Stimulated activated CD8-positive, alpha-beta memory T cell treated with anti-CD3 and anti-CD28 coated beads, Interleukin-12 subunit alpha, Interleukin-12 subunit beta, amount 100 ng/mL, for 4 hours (primary cell): ENCODE measurements around the gene SPRY4.
"Not testable (repeated sequence)": the region's sequence is repeated elsewhere in the genome, so short reads cannot be mapped to it uniquely, and the experiment has no call there.

Experiments
- DNase-seq: peaks from one replicate; pipeline ENCODE4 v3.0.0-alpha.2; 2020; ENCODE audit warnings: low read depth

The SPRY4 gene

GRCh38 chr5:142292808-142293207, 32.0 kb downstream of the SPRY4 start:
- DNase-seq, result no peak

- DNase-seq, result no peak
Observed at GRCh38 chr5:142292249-142292648, 32.6 kb downstream of the SPRY4 start.

- DNase-seq, result no peak
Observed at GRCh38 chr5:142290577-142291299, 34.1 kb downstream of the SPRY4 start.

- DNase-seq, result no peak
Observed at GRCh38 chr5:142289708-142290576, 34.9 kb downstream of the SPRY4 start.

DNA sequence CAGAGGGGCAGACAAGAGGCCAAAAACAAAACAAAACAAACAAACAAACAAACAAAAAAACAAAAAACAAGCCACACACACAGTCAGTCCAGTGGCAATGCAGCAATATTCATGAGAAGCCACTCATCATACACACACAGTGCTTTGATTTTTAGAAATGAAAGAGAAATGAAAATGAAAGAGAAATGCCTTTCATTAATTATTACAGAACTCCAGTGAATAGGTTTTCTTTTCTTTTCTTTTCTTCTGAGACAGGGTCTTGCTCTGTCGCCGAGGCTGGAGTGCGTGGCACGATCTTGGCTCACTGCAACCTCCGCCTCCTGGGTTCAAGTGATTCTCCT, 36.9 kb downstream of the SPRY4 start:
- no peak for DNase-seq

GRCh38 chr5:142287096-142287972, 37.5 kb downstream of the SPRY4 start:
- no peak for DNase-seq

- DNase-seq, result no peak
Observed at GRCh38 chr5:142286111-142286510, 38.7 kb downstream of the SPRY4 start.

- DNase-seq, result no peak
Observed at GRCh38 chr5:142283304-142283703, 41.5 kb downstream of the SPRY4 start.

DNA sequence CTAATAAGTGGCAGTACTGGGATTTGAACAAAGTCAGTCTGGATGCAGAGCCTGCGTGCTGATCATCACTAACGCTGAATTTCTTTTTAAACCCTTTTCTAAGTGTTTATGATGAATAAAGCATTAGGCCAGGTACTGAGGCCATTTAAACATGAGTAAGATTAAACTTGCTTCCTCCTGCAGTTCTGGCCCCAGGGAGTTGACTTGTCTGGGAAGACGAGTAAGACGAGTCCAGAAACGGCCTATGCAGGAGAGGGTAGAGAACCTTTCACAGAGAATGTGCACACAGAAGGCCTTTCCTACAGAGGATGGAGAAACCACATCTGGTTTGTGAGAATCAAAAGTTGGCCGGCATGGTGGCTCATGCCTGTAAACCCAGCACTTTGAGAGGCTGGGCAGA, 42.9 kb downstream of the SPRY4 start:
- no peak for DNase-seq

- no peak for DNase-seq
Observed at GRCh38 chr5:142281008-142281367, 43.8 kb downstream of the SPRY4 start.

DNA sequence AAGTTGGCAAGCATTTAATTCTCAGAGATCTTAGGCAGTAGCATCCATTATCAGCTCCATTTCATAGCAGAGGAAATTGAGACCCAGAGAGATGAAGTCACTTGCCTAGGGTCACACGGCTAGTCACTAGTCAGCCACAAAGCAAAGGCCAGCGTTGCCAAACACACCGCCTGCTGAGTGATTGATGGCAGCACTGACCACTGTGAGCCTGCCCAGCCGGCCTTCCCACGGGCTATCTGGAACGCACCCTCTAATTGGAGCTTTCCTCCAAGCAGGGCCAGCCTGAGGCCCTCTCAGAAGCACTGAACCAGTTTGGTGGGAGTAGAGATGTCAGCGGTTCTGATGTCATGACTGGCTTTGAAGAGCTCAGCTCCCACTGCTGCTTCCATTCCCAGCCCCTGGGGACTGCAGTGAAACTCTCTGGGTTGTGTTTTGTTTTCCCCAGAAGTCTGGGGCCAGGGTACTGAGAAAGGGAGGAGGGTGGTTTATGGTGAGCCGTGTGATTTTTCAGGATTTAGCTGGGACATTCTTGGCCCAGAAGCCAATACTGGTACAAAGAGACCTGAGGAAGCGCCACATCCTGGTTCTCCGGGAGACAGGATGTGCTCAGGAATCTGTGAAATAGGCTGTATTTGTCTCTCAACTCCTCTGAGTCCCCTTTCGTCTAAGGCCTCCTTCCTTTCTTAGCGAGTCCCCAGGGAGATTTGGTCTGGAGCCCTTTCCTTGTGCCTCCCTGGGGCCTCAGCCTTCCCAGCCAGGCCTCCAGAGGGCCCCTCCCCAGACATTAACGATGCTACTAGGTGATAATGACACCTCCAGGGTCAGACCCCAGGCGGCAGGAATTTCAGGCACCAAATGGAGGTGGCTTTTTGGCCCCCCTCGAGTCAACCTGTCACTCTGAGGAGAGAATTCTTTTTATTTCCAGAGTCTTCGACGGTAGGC, 44.5 kb downstream of the SPRY4 start:
- DNase-seq, result no peak

DNA sequence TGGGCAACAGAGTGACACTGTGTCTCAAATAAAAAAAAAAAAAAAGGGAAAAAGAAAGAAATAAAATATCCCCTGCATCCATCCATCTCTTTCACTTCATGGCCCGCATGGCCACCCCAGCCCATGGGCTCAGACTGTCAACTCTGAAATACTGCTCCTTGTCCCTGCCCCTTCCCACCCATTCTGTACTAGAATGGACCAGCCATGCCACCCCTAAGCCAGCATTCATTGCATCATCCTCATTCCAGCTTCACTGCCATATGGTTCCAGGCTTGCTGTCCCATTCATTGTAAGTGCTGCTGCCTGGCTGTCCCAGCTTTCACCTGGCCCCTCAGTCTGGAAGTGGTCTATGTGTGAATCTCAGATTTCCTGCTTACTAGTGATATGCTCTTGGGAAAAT, 46.2 kb downstream of the SPRY4 start:
- DNase-seq, result no peak

GRCh38 chr5:142277796-142278195, 47.0 kb downstream of the SPRY4 start:
- no peak for DNase-seq

DNA sequence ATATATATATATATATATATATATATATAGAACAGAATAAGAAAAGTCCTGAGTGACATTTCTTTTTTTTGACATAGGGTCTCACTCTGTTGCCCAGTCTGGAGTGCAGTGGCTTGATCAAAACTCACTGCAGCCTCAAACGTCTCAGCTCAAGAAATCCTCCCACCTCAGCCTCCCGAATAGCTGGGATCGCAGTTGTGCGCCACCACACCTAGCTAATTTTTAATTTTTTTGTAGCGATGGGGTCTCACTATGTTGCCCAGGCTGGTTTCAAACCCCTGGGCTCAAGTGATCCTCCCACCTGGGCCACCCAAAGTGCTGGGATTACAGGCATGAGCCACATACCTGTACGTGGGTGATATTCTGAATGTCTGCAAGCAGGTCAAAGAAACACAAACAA, 48.3 kb downstream of the SPRY4 start:
- DNase-seq, result no peak

GRCh38 chr5:142275496-142275895, 49.3 kb downstream of the SPRY4 start:
- DNase-seq, result no peak

DNA sequence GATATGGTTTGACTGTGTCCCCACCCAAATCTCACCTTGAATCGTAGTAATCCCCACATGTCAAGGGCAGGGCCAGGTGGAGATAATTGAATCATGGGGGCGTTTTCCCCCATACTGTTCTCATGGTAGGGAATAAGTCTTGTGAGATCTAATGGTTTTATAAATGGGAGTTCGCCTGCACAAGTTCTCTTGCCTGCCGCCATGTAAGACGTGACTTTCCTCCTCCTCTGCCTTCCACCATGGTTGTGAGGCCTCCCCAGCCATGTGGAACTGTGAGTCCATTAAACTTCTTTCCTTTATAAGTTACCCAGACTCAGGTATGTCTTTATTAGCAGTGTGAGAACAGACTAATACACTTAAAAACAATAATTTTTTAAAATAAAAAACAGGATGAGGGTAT, 52.2 kb downstream of the SPRY4 start:
- not testable (repeated sequence) for DNase-seq

DNA sequence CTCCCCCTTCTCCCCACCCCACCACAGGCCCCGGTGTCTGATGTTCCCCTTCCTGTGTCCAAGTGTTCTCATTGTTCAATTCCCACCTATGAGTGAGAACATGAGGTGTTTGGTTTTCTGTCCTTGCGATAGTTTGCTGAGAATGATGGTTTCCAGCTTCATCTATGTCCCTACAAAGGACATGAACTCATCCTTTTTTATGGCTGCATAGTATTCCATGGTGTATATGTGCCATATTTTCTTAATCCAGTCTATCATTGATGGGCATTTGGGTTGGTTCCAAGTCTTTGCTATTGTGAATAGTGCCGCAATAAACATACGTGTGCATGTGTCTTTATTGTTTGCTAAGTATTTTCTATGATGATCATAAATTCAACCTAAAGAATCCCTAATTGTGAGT, 60.7 kb downstream of the SPRY4 start:
- DNase-seq, result not testable (repeated sequence)

- no peak for DNase-seq
Observed at GRCh38 chr5:142263346-142263745, 61.5 kb downstream of the SPRY4 start.

- DNase-seq, result no peak
Observed at GRCh38 chr5:142262683-142263082, 62.1 kb downstream of the SPRY4 start.
